Measurements from ENCODE around the gene DOK7.

DOK7 gene

DNA sequence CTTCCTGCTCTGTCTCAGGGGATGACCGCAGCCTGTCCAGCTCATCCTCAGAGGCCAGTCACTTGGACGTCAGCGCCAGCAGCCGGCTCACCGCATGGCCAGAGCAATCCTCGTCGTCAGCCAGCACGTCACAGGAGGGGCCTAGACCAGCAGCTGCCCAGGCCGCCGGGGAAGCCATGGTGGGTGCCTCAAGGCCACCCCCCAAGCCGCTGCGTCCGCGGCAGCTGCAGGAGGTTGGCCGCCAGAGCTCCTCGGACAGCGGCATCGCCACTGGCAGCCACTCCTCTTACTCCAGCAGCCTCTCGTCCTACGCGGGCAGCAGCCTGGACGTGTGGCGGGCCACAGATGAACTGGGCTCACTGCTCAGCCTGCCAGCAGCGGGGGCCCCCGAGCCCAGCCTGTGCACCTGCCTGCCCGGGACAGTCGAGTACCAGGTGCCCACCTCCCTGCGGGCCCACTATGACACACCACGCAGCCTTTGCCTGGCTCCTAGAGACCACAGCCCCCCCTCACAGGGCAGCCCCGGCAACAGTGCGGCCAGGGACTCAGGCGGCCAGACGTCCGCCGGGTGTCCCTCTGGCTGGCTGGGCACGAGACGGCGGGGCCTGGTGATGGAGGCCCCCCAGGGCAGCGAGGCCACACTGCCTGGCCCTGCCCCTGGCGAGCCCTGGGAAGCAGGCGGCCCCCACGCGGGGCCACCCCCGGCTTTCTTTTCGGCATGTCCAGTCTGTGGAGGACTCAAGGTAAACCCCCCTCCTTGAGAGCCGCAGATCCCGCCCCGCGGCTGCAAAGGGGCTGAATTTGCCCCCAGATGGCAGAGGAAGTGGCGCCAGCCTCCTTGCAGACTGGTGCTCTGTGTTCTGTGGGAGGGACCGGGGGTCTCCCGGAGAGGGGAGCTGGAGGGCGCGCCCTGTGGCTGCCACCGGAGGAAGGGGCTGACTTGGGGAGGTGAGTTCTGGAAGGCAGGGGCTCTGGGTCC is 29.9 kb downstream of the DOK7 start:
- no peak for DNase-seq

DNA sequence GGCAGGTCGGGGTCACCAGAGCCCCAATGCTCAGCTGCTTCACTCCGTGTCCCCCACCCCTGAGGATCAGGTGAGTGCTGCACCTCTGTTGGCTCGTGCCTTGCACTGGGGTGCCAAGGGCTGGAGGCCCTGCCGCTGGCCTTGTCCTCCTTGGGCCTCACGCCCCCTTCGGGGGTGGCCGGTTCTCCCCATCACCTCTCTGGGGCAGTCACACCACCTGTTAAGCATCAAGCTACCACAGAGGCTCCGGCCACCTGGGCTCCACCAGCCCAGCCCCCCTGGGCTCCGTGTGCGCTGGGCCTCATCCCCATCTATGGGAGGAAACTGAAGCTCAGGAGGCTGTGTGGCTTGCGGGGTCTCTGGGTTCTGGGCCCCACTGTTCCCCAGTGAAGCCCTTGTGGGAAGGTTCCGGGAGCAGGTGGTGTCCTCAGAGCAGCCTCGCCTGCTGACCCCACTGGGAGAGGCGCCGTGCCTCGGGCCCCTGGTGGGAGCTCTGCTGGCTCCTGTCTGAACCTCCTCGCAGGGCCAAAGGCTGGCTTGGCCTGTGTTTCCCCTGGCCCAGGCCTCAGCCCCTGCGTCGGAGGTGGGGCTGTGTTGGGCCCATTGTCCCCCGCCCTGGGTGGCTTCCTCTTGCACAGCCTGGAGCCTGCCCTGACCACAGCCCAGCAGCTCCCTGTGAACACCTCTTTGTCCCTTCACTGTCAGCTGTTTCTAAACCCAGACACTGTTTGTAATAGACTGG is 30.8 kb downstream of the DOK7 start:
- DNase-seq: no peak

DNA sequence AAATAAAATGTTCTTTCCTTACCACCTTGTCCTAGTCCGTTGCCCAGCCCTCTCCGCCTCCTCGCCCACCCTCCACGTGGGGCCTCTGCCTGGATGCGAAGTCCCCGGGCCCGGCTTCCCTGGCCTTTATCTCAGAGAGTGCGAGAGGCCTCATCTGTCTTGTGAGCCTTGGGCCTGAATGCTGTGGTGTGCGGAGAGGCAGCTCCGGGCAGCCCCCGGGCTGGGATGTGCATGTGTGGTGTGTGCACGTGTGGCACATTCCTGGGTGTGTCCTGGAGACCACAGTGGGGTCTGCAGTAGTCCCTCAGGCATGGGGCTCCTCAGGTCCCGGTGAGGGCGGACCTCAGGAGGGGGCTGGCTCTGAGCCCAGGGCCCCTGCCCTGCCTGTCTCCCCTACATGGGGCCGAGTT is 31.4 kb downstream of the DOK7 start:
- no peak for DNase-seq

DNA sequence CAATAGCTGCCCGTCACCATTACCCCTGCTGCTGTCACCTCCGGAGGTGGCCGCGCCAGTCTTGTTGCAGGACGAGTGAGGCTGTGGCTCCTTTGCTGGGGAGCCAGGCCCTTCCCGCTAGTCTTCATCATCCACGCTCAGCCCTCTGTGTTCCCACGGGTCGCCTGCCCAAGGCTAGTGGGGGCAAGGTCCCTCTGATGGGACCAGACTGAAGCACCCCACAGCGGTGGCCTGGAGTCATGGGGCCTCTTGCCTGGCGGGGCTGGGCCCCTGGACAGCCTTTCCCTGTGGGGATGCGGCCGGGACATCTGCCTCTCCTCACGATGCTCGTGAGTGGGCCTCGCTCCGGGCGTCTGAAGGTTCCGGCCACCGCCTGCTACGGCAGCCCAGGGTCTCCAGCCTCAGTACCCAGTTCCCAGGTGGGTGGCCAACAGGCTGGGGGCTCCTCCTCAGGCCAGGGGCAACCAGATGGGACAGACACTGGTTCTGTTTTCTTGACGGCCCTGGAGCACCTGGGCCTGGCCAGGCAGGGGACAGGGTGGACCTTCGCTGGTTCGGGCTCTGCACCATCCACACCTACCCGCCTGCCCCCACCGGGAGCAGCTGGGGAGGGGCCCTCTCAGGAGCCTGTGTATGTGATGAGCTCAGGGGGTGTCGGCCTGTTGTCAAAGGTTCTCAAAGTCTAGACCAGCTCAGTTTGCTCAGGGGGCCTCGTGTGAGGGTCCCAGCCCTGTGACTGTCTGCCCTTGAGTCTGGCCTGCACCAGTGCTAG is 32.3 kb downstream of the DOK7 start:
- no peak for DNase-seq

DNA sequence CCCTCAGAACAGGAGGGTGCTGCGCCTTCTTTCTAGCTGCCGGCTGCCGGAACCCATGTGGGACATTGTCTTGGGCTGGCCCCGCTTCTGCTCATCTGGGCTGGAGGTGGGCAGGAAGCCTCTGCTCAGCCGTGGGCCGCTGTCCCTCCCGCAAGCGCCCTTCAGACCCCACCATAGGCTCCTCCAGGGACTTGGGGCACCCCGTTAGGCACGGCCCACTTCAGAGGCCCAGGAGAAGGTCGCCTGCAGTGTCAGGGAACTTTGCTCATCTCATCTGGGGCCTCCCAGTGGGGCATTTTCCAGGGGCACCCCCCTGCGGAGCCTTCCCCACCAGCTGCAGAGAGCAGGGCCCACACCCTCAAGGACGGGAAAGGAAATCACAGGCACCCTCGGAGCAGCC is 32.9 kb downstream of the DOK7 start:
- no peak for DNase-seq

DNA sequence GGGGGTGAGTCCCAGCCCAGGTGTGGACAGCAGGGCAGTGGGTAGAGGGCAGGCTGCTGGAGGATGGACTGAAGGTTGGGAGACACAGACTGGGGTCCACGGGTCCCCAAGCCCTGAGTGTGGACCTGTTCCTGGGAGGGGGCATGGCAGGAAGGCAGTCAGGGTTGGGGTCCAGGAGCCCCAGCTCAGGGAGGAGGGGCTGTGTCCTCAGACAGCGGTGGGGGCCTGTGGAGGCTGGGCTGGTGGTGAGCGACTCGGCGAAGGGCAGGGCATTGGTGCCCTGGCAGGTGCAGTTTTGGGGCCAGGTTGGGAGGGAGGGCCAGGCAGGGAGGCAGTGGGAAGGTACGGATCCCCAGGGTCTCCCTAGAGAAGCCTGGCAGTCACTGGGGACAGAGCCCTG is 34.0 kb downstream of the DOK7 start:
- DNase-seq: no peak

DNA sequence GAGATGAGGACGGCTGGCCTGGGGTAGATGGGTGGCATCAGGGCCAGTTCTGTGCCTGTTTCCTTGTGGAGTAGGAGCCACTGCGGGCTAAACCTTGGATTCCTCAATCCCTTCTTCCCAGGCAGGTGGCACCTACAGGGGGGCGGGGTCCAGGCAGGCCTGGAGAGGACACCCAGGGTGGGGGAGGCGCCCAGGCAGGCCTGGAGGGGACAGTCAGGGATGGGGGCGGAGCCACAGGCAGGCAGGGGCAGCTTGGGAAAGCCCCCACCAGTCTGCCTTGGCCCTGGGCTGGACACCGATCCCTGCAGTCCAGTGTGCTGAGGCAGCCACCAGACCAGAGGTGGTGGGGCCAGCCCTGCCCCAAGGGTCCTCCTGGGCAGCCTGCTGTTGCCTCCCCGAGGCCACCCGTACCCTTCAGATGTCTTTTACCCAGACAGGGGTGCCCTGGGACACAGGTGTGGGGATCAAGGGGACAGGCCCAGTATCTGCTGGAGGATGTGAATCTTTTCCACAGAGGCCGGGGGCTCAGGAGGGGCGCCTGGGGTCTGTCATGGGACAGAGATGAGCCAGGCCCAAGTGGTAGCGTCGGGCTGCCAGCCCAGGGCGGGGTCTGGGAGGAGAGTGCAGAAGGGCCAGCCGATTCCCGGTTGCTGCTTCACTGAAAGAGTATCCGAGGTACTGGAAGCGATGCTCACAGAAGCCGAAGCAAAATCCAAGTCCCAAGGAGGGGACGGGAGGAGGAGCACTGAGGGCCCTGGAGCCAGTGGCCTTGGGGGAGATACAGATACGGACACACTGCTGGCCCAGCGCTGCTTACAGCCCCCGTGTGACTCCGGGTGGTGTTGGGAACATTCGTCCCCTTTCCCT is 34.6 kb downstream of the DOK7 start:
- DNase-seq: no peak

DNA sequence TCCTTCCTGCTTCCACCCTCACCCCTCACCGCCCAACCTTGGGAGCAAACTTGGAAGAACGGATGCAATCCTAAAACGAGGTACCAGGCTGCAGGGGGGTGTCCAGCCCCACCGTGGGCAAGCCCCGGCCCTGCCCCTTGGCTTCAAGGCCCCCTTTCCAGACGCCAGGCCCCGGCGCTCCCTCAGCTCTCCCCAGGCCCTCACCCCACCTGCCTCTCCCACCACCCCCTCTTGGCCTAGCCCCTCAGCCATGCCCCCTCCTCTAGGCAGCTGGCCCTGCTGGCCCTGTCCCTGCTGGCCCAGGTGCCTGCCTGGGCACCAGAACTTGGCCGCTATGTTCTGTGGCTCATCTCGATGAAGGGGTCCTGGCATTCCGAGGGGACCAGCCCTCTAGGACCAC is 35.3 kb downstream of the DOK7 start:
- DNase-seq: no peak

DNA sequence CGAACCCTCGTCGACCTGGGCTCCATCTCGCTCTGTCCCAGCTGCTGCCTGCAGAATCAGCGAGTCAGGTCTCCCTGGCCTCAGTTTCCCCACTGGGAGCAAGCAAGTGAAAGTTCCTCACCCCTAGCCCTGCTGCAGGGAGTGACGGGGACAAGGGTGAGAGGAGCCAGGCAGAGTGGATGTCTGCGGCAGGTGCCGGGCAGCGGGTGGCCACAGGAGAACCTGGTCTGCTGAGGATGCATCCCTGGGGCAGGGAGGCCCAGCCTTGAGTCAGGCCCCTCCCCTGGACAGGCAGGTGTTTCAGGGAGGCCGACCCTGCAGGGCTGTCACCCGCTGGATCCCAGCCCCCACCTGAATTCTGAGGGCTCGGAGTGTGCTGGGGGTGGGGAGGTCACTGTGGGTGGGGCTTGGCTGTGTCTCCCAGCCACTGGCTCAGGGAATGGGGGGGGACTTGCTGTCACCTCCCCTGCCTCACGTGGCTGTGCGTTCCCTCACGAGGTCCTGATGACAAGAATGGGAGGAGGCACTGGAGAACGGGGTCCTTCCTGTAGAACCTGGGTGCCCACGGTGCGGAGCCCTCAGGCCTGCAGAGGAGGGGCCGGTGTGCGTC is 35.9 kb downstream of the DOK7 start:
- DNase-seq: no peak

DNA sequence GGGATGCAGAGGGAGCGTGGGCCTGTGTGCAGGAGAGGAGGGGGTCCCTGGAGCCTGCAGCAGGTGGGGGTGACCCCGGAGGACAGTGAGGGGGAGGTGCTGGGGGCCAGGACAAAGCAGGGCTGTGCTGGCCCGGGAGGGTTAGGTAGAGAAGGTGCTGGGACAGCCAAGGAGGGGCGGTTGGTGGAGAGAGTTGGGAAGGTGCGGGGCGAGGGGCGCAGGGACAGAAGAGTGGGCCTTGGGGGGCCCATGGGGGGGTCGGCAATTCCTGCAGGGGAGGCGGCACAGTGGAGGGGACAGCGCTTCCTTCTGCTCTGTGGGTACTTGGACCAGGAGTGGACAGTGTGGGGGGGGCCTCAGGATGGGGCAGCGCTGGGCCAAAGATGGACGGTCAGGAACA is 36.6 kb downstream of the DOK7 start:
- DNase-seq: no peak

DNA sequence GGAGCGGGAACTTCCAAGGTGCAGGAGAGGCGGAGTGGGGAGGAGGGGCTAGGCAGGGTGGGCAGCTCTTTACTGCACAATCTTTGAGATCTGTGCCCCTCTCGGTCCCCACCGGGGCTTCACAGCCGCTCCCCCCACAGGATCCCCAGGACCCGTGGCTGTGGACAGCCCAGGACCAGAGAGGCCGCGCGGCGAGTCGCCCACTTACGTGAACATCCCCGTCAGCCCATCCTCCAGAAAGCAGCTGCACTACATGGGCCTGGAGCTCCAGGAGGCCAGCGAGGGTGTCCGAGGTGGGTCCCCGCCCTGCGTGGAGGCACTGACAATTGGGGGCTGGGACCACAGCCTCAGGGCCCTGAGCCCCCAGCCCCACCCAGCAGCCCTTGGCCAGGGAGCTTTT is 37.0 kb downstream of the DOK7 start:
- DNase-seq: no peak

DNA sequence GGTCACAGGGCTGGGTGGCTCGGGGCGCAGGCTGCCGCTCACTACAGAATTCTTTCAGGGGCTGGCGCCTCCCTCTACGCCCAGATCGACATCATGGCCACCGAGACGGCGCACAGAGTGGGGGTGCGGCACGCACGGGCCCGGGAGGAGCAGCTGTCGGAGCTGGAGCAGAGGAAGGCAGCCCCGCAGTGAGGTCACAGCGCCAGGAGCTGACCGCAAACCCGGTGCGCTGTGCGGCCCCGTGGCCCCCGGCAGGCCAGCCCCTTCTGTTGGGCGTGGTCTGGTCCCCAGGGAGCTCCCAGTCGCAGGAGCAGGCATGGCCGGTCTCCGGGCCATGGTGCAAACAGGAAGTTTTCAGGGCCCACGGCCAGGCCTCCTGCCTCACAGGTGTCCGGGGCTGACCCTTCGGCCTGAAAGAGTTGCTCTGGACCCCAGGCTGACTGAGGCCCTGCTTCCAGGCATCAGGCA is 37.6 kb downstream of the DOK7 start:
- DNase-seq: no peak

DNA sequence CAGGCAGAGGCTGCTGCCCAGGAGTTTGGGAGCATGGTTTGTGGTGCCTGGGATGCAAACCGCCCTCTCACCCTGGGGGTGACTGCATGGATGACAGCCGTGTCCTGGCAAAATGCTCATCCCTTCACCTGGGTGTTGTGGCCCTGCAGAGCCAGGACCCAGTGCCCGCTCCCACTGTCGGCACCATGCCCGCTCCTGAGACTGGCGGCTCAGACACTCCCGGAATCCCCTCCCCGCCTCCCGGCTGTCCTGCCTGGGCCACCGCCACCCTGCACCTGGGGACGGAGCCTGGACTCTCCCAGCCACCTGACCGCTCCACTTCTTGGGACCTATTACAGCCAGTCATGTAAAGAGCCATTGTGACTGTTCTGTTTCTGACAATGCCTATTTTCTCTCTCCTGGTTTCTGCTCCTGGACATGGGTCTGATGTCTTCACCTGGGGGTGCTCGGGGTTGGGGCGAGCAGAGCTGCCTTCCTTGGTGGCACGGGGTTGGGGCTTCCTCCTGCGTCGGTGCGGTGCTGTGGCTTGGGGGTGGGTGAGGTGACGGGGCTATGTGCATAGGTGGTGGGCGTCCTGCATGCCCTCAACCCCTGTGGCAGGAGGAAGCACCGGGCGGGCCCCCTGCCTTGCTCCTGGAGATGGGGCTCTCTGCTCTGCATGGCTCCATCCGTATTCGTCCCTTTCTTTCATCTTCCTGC is 38.2 kb downstream of the DOK7 start:
- no peak for DNase-seq

DNA sequence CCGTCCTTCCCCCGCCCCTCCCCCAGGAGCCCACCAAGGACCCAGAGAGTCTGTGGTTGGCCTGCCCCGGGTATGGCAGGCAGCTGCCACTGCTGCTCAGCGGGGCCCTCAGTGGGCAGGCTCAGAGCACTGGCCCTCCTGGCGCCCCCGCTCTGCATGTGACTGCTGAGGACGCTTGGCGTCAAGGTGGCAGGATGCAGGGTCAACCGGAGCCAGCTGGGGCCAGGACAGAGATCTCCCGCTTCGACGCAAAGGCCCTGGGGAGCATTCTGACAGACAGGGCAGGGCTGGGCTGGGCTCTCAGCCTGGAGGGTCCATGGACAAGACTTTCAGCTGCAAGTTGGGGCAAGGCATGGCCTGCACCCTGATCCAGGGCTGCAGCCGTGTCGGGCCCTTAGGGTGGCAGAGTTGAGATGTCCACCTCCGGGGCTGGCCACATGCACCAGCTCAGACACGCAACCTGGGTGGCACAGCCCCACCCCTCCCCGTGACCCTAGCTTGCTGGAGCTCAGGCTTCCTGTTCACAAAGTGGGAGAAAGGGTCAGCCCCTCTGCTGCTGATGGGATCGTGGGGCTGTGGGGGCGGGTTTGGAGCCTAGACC is 38.8 kb downstream of the DOK7 start:
- DNase-seq: no peak

DNA sequence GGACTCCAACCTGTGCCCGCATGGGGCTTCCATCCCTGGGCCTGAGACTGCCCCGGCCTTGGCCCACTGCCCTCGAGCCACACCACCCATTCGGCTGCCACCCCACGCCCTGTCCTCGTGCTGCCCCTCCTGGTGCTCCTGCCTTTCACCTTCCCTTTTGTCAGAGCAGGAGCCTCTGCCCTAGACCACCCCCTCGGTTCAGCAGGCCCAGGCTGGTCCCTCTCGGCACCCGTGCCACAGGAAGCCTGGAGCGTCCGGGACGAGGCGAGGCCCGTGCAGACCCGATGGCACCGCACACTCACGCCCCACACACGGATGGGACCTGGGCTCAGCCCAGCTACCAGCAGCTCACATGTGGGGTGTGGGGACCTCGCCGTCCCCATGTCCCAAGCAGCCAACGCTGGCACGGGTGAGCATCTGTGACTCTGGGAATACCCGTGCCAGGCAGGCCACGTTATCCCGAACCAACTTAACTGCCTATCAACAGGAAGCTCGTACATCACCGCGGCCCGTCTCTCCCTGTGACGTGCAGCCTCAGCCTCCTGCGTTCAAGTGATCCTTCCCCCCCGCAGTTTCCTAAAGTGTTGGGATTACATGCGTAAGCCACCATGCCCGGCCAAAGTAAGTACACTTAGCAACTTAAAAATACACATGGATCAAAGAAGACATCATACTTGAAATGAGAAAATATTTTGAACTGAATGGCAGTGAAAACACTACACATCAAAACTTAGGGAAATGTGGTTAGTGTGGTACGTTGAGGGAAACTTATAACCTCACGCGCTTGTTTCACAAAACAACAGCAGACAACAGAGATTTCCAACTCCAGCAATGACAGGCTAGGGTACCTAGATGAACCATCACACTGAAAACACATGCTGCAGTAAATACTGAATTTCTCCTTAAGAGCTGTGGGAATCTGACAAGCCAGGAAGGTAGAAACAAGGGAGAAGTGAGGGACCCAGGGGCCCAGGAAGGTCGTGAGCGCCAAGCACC is 40.1 kb downstream of the DOK7 start:
- no peak for DNase-seq

DNA sequence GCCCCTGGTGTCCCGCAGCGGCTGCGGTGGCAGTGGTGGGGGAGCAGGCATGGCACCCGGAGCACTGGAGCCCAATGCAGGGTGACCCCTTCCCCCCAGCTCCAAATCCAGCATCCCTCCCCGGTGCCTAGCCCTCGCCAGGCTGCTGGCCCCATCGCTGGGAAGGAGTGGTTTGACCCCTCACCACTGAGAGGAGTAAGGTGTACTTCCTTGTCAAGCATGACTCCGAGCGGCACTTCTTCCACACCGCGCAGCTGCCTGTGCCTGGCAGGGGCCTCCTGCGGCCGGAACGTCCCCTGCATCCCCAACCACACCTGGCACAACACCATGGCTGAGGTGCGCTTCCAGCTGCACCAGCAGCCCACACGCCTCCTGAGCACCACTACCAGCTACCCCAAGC is 42.1 kb downstream of the DOK7 start:
- no peak for DNase-seq

DNA sequence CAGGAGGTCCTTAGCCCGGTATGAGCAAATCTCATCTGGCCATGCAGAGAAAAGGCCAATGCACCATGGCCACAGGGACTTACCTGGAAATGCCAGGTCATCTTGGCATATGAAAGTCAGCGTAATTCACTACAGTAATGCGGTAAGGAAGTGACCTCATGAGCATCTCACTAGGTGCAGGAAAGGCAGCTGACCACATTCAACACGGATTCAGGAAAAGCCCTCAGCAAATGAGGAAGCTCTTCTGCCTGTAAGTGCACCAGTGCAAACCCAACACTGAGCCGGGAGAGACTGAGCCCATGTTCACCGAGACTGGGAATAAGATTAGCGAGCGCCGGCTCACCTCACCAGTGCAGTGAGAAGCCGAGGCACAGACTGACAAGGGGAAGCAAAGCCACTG is 45.4 kb downstream of the DOK7 start:
- no peak for DNase-seq

DNA sequence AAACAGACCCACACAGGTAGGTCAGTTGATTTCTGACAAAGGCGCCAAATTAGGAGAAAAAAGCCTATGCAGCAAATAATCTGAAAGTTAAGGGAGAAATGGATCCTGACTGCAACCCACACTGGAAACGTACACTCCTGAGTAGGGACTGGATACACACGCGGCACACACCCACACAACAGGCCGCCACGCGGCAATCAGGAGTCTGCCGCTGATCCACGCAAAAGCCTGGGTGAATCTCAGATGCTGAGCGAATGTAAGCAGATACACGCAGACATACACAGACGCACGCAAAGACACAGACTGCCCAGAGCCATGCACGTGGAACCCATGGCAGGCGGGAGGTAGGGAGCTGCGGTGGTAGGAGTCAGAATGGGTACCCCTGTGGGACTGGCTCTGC is 47.4 kb downstream of the DOK7 start:
- no peak for DNase-seq

DNA sequence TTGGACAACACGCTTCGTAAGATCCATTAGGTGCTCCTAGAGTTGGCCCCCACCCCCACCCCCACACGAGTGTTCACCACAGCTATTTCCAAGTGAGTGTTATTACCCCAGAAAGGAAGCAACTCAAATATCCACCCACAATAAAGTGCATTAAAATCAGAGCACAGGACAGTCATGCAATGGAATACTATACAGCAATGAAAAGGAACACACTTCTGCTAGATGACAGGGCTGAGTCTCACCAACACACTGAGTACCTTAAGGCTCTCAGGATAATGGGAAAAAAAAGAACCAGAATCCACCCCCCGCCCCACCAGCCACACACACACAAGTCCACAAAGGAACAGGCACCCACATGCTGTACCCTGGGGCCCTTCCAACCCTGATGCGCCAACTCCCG is 48.1 kb downstream of the DOK7 start:
- no peak for DNase-seq
